HEK293T (cell line): ENCODE data around the gene MFSD2B.

Source experiments
- BHLHE40 ChIP-seq: fragments of 450-650 bp; IDR thresholded peaks from 2 replicates; pipeline ENCODE4 v1.6.1; 2016; ENCODE audit warnings: mild to moderate bottlenecking, moderate library complexity, borderline replicate concordance
- CTBP1 ChIP-seq: fragments of 450-650 bp; IDR thresholded peaks from 2 replicates; pipeline ENCODE4 v1.6.1; 2016; ENCODE audit warnings: borderline replicate concordance
- FOXK2 ChIP-seq: fragments of 450-650 bp; IDR thresholded peaks from 2 replicates; pipeline ENCODE4 v1.6.1; 2016; ENCODE audit warnings: mild to moderate bottlenecking
- FOXM1 ChIP-seq: fragments of 450-650 bp; IDR thresholded peaks from 2 replicates; pipeline ENCODE4 v1.6.1; 2017; ENCODE audit warnings: mild to moderate bottlenecking, borderline replicate concordance
- HDGF ChIP-seq: fragments of 450-650 bp; IDR thresholded peaks from 2 replicates; pipeline ENCODE4 v1.6.1; 2017; ENCODE audit warnings: antibody characterized with exemption, borderline replicate concordance
- NFRKB ChIP-seq: fragments of 450-650 bp; IDR thresholded peaks from 2 replicates; pipeline ENCODE4 v1.6.1; 2016; ENCODE audit warnings: mild to moderate bottlenecking, moderate library complexity
- SP1 ChIP-seq: fragments of 450-650 bp; IDR thresholded peaks from 2 replicates; pipeline ENCODE4 v1.6.1; 2017

- no peak for TF ChIP-seq BHLHE40
- no peak for TF ChIP-seq HDGF
- no peak for TF ChIP-seq SP1
- no peak for TF ChIP-seq FOXM1
- no peak for TF ChIP-seq NFRKB
- no peak for TF ChIP-seq CTBP1
- TF ChIP-seq FOXK2, result no peak
Measured at GRCh38 chr2:24019729-24020128, 9.8 kb downstream of the MFSD2B start.
